Dermis blood vessel endothelial cell (primary cell): ENCODE data around the gene GALNT7. TPM values are rescaled to one million over a fixed set of nuclear protein-coding genes. Genes with fewer than 3 reads are reported as not detected.

Experiments
- DNase-seq: peaks from one replicate; pipeline ENCODE4 v3.0.0; 2010
- total RNA-seq: library from RNA; depleted of rRNA; stranded (reverse); fragments of >200 nt; gene quantifications from 2 replicates; pipeline ENCODE4 v1.2.3, GENCODE V29; 2014

Gene GALNT7
- total RNA-seq, 1 donor from 2014 or later, result 29.3 TPM

- DNase-seq, result no peak
Observed at GRCh38 chr4:173311368-173311767, 142.8 kb downstream of the GALNT7 start.

DNA sequence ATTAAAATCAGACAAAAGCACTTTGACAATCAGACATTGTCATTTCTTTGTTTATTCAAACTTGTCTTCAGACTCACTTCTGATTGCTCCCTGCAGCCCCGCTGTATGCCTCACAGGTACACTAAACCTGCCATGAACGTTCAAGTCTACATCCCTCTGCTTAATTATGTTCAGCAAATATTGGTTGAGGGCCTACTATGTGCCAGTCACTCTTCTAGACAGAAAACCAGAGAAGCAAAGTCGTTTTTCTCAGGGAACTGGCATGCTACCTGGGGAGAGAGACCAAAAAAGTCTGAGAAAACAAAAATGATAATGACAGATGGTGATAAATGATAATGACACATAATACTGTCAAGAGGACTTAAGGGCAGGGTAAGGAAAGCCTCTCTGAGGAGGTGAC is 146.1 kb downstream of the GALNT7 start:
- DNase-seq, result no peak

DNA sequence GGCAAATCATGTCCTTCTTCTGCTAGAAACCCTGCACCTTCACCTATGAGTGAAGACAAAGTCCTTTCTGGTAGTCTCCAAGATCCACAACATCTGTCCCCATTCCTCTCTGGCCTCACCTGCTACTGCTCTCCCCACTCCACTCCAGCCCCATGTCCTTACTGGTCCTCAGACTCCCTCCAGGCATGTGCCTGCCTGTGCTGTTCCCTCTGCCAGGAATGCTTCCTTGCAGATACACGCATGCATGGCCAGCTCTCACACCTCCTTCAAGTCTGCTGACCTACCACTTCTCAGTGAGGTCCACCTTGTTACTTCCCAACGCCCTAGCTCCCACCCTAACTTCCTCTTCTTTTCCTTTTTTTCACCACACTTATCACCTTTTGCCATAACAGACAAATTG is 147.4 kb downstream of the GALNT7 start:
- DNase-seq, result no peak

DNA sequence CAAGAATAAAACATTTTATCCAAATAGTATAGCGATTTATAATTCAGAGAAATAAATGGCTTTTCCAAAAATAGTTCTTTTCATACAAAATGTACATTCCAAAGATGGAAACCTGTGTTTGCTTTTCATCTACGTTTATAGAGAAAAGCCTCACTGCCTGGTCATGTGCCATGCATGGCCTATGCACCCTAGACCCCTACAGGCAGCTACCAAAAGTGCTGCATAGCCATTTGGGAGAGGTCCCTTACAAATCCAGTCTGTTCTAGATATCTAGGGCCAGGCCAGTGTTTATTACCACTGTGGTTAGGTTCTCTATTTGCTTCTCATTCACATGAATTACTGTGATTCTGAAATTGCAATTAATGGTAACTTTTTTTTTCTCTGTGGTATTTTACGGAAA is 148.4 kb downstream of the GALNT7 start:
- DNase-seq, result peak; percentile 13

DNA sequence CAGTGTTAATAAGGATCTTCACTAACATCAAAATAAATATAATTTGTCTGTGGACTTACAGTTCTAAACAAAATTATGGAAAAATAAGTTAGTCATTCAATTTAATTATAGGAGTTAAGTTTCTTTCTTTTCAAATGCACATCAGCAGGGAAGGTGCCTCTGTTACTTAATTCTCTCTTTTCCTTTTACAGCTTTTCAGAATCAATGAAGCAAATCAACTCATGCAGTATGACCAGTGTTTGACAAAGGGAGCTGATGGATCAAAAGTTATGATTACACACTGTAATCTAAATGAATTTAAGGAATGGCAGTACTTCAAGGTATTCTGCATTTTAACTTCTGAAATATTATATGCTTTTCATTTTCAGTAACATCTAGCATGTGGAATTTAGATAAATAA is 149.6 kb downstream of the GALNT7 start:
- no peak for DNase-seq

- peak; percentile 68 for DNase-seq
Observed at GRCh38 chr4:173318648-173319211, 150.1 kb downstream of the GALNT7 start.

GRCh38 chr4:173319696-173320095 is 151.1 kb downstream of the GALNT7 start:
- DNase-seq, result no peak

GRCh38 chr4:173325007-173325736 is 156.6 kb downstream of the GALNT7 start:
- no peak for DNase-seq

GRCh38 chr4:173328236-173328901 is 159.8 kb downstream of the GALNT7 start:
- no peak for DNase-seq

DNA sequence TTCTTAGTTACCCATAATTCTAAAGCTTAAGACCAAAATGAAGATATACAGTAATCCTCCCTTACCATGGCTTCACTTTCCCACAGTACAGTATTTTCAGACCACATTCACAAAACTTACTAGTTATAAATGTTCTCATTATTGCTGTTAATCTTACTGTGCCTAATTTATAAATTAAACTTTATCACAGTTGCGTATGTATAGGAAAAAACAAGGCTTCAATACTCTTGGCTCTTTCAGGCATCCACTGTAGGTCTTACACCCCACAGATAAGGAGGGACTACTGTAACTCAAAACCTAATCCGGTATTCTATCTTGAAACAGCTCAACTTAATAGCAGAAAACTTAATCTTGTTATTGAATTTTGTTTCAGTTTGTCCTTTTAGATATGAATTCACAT is 162.0 kb downstream of the GALNT7 start:
- no peak for DNase-seq

DNA sequence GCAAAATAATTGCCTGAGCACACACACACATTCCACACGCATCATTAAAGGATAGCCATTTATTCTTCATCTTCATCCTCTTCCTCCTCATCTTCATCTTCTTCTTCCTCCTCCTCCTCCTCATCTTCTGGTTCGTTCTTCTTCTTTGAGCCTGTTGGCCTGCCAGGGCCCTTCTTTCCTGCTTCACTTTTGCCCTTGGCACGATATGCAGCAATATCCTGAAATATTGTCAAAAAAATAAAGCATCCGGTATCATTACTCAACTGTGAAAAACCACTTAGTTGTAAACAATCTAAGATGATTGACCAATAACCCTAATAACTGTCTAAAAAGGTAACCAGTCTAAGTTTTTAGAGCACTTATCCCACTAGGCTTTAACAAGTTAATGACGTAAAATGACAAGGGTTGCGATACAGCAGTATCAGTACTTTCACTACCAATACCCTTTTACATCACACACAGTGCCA is 163.4 kb downstream of the GALNT7 start:
- peak; percentile 29 for DNase-seq

- no peak for DNase-seq
Observed at GRCh38 chr4:173332963-173333657, 164.5 kb downstream of the GALNT7 start.

- DNase-seq, result peak; percentile 52
Observed at GRCh38 chr4:173333658-173334084, 165.1 kb downstream of the GALNT7 start.

DNA sequence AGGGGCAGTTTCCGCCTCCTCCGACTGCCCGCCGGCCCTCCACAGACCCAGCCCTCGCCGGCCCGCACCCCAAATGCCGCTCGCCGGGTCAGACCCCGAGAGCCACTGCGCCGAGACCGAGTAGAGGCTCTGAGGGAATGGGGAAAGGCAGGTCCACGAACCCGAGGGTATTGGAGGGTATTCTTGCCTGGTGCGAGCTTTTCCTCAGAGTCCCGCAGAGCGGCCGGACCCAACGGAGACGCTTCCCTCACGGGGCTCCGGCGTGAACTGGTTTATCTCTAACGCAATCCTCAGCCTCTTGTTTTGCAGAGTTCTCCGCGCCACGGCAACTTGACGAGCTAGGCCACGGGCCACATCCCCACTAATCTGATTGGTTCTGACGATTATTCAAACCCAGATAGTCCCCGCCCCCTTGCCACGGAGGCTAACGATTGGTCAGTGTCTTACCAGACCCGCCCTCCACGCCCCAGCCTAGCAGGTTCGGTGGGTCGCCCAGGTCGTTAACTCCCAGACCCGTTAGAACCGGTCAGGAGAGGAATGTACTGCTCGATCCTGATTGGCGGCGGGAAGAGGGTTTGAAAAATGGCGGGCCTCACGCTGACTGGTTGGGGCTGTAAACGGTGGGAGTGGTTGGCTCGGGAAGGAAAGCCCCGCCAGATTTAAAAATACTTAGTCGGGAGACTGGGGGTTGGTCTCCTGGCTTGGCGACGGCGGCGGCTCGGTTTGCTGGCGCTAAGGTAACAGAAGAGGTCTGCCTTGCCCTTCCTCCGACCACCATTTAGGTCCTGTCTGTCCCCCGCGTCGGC is 165.7 kb downstream of the GALNT7 start, which contains the start of gene HMGB2:
Gene HMGB2 (minus strand): TSS at position 274 of the 806 bp plus-strand sequence. CDS start 709 bp downstream, outside the sequence.
- peak; percentile 100 for DNase-seq

GRCh38 chr4:173334891-173335752 is 166.5 kb downstream of the GALNT7 start:
- peak; percentile 68 for DNase-seq

GRCh38 chr4:173337463-173337862 is 168.9 kb downstream of the GALNT7 start:
- no peak for DNase-seq

- peak; percentile 43 for DNase-seq
Observed at GRCh38 chr4:173343832-173344397, 175.3 kb downstream of the GALNT7 start.

- DNase-seq, result no peak
Observed at GRCh38 chr4:173345648-173346047, 177.0 kb downstream of the GALNT7 start.

DNA sequence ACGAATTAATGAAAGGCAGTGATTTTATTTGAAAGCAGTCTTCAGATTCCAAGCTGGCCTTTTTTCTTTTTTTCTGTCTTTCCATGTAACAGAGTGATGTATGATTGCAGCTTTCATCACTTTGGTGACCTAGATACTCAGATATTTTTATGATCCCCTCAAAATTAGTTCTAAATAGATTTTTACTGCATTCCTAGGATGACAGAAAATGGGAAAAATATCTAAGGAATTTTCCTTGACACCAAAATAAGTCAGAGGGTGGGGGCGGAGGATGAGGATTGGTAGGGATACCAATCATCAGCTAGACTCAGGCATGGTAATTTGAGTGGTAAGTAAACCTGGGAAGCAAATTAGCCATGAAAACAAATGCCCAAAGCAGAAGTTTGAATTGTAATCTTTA is 177.5 kb downstream of the GALNT7 start:
- no peak for DNase-seq

- DNase-seq, result no peak
Observed at GRCh38 chr4:173347467-173347866, 178.9 kb downstream of the GALNT7 start.

GRCh38 chr4:173357939-173358338 is 189.3 kb downstream of the GALNT7 start:
- no peak for DNase-seq
